DMS153 treated with DMSO at 0.1 percent for 48 hours (cell line): Measurements from ENCODE around the gene AGBL1.
"Not testable (repeated sequence)": the region's sequence is repeated elsewhere in the genome, so short reads cannot be mapped to it uniquely, and the experiment has no call there.

Experiments
- DNase-seq: peaks from one replicate; lab custom pipeline; 2025; ENCODE audit not compliant: unreplicated experiment; lab: John Stamatoyannopoulos, UW

AGBL1 gene

DNA sequence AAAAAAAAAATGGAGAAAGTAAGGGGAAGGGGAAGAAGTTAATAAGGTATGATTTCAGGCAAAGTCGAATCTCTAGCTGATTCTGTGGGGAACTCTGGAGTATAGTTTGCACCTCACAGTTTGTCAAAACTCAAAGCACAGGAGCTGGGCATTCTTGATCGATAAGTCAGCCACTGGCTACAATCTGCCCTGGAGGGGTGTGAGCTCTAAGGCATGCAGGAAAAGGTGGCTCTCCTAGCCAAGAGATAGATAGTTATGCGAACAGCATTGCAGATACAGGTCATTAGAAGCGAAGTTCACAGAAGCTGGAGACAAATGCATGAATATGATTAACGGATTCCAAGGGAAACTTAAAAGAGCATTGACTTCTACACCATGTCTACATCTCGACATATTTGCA lies 952.6 kb downstream of the AGBL1 start:
- DNase-seq: no peak

- DNase-seq: no peak
Measured at GRCh38 chr15:87033056-87033455, 953.4 kb downstream of the AGBL1 start.

- DNase-seq: no peak
Measured at GRCh38 chr15:87034886-87035285, 955.2 kb downstream of the AGBL1 start.

- DNase-seq: no peak
Measured at GRCh38 chr15:87038404-87038803, 958.7 kb downstream of the AGBL1 start.

DNA sequence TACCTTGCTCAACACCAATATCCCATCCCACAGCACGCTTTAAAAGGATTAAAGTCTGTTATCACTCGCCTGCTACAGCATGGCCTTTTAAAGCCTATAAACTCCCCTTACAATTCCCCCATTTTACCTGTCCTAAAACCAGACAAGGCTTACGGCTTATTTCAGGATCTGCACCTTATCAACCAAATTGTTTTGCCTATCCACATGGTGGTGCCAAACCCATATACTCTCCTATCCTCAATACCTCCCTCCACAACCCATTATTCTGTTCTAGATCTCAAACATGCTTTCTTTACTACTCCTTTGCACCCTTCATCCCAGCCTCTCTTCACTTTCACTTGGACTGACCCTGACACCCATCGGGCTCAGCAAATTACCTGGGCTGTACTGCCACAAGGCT lies 962.9 kb downstream of the AGBL1 start:
- DNase-seq: not testable (repeated sequence)

- DNase-seq: no peak
Measured at GRCh38 chr15:87045746-87046145, 966.1 kb downstream of the AGBL1 start.

- DNase-seq: peak; percentile 15
Measured at GRCh38 chr15:87047203-87047965, 967.7 kb downstream of the AGBL1 start.
